GM18867 (cell line): ENCODE results near the gene FMNL3.
A peak's percentile ranks its signal among the peaks of the same experiment; 100 is the strongest.
"Not testable (repeated sequence)": the region's sequence is repeated elsewhere in the genome, so short reads cannot be mapped to it uniquely, and the experiment has no call there.

Experiments
- ATAC-seq: cut with Tn5 transposase; IDR thresholded peaks from one replicate; pipeline ENCODE4 v1.9.1; 2021; ENCODE audit warnings: mild to moderate bottlenecking, moderate library complexity; ENCODE audit not compliant: unreplicated experiment

FMNL3 gene

DNA sequence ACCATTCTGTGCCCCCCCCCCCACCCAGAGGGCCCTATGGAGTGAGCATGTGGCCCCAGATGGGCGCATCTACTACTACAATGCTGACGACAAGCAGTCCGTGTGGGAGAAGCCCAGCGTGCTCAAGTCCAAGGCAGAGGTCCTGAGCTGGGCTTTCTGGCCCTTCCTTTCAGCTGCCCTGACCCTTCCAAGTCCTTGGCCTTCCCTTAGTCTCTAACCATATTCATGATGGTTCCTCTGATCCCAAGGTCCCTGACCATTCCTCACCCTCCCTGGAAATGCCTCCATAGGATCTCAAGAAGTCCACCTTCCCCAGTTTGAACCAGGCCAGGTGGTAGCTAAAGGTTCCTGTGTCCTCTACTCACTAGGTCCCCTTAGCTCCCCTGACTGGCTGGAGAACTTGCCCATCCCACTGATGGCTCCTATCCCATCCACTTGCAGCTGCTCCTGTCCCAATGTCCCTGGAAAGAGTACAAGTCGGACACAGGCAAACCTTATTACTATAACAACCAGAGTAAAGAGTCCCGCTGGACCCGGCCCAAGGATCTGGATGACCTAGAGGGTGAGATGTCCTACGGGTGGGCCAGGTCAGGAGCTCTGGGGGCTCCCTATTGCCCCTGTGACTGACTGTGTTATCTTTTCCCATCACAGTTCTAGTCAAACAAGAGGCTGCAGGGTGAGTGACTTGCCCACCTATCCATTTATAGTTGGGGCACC lies 74.1 kb downstream of the FMNL3 start:
- no peak for ATAC-seq

GRCh38 chr12:49632401-49632800 lies 74.8 kb downstream of the FMNL3 start:
- no peak for ATAC-seq

DNA sequence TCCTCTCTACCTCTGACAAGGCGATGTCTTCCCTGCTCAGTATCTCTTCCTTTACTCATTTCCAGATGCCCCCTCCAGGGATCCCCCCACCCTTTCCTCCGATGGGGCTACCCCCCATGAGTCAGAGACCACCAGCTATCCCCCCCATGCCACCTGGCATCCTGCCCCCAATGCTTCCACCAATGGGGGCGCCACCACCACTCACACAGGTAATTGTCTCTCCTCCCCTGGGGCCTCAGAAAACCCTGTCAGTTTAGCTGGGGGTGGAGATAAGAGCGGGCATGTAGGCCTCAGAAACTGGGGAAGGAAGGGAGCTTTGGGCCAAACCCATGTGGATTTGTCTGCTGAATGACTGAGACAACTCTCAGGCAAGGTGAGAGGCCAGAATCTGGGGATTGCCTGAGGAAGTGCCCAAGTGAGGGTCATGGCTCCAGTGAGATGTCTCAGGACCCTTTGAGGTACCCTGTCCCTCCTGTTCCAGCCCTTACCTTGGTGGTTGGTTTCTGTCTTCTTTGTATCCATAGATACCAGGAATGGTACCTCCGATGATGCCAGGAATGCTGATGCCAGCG lies 75.8 kb downstream of the FMNL3 start:
- ATAC-seq, result no peak

DNA sequence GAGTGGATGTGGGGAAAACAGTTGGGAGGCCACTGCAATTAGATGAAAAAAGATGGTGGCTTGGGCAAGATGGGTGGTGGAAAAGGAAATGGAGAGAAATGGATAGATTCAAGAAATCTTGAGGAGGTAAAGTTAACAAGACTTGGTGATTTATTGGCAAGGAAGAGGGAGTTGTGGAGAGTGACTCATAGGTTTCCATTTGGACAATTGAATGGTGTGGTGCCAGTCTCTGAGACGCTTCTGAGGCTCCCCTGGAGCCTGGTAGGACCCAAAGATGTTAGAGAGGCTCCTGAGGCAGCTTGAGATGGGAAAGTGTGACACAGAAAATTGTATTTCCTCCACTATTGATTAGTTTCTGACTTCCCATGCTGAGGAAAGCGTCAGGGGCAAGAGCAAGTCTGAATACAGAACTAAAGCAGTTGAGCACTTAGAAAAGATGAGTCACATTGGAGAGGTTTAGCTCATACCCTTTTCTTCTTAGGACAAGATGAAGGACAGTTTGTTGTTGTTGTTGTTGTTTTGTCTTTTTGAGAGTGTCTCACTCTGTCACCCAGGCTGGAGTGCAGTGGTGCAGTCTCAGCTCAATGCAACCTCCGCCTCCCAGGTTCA lies 79.3 kb downstream of the FMNL3 start:
- ATAC-seq, result no peak

GRCh38 chr12:49626836-49627235 lies 80.4 kb downstream of the FMNL3 start:
- no peak for ATAC-seq

DNA sequence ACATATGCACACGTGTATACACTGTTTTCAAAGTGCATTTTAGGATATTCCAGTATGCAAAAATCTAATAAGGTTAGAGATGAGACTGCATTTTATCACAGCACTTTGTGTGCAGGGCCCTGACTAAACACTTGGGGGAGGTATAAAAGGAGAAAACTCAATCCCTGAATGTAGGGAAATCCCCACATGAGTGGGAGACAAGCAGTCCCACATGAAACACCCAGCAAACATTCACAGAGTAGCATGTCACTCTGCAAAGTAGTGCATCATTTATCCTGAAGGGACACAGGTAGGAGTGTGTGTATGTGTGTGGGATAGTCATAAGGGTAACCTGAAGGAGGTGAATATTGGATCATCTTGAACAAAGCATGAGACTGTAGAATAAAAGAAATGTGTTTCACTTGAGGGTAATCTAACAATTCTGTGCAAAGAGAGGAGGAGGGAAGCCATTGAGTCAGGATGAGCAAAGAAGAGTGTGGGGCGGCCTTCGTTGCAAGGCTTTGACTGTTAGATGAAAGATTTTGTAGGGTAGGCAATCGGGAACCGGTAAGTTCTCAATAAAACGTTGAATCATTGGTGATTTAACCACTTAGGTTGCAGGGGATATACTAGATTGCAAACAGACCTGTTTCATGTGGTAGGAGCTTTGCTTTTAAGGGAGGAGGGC lies 80.9 kb downstream of the FMNL3 start:
- no peak for ATAC-seq

GRCh38 chr12:49624921-49625577 lies 82.2 kb downstream of the FMNL3 start:
- no peak for ATAC-seq

DNA sequence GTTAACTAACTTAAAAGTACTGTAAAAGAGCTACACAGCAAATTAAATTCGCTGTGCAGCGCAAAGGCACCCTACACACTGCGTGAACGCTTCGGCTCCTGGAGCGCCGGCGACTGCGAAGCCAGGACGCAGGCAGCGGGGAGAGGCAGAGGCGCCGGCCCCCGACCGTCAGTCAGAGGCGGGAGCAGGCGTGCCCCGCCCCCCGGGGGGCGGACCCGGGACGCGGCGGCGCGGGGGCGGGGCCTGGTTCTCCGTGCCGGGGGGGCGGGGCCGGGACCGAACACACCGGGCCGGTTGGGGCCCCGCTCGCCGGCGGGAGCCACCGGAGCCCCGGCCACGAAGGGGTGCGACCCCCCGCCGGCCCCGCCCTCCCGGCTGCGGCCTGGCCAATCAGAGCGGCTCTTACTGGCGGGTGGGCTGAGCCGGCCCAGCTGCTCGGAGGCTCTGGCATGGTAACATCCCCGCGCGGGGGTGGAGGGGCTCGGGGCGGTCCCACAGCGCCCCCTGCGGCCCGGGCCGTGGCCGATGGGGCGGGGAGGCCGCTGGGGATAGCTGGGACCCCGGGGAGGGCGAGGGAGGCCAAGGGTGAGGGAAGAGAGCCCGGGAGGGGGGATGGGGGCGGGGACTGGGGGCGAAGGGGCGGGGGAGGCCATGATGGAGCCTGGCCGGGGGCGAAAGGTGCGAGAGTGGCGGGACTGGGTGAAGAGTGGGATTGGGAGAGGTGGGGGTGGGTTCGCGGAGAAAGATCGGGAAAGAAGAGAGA lies 83.9 kb downstream of the FMNL3 start, which contains the start of gene PRPF40B:
Gene PRPF40B (plus strand): TSS at position 420 of the 763 bp plus-strand sequence. CDS start 30 bp downstream, at position 450.
- ATAC-seq, result peak; percentile 70

DNA sequence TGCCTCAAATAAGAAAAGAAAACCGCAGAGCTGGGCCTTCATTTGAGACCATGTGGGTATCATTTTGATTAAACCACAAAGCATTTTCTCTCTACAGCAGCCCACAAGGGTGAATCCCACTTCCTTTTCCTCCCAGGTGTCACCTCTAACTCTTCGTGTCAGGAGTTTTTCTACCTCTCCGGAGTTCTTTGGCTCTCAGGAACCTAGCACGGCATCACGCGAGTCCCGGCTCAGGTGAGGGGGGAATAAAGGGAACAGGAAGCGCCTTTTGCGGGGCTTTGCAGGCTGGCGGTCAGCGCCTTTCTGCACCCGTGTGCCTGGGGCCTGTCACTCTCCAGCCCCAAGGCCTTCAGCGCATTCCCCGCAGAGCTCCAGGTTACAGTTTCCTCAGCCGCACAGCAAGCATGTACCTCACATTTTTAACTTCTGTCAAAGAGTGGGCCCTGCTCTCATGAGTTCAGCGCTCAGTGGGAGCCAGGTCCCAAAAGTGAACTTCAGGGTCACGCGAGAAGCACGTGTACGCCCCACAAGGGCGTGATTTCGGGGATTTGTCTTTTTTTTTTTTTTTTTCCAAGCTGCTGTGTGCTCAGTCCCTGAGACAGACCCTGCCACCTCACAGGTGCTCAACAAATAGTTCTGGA lies 84.6 kb downstream of the FMNL3 start:
- ATAC-seq, result peak; percentile 32

DNA sequence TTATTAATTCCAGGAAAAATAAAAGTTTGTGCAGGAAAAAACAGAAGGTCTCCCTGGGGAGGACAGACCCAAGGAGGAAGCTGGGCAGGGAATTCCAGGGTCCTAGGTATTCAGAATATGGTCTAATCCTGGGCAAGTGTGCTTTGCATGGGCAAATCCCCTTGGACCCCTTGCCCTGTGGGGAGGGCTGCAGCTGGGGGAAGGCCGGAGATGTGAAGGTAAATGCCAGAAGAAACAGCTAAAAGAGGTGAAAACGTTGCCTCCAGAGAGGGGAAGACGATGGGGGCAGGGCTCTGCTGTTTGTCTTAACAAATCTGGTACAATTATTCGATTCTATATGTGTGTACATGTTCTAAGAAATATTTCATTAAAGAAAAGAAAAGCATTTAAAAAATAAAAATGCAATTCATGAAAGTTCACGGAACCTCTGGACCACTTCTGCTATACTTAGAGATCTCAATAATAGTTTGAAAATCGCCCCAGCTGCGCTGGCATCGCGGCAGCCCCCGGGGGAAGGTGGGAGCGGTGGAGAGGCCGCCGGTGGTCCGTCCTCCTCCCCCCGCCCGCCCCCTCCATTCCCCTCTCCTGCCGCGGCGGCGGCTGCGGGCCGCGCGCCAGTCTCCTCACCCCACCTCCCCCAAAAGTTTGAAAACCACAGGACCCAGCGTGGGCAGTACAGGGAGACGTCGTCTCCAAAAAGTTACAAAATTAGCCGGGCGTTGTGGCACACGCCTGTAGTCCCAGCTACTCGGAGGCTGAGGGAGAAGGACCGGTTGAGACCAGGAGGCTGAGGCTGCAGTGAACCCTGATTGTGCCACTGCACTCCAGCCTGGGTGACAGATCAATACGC lies 85.3 kb downstream of the FMNL3 start:
- no peak for ATAC-seq

DNA sequence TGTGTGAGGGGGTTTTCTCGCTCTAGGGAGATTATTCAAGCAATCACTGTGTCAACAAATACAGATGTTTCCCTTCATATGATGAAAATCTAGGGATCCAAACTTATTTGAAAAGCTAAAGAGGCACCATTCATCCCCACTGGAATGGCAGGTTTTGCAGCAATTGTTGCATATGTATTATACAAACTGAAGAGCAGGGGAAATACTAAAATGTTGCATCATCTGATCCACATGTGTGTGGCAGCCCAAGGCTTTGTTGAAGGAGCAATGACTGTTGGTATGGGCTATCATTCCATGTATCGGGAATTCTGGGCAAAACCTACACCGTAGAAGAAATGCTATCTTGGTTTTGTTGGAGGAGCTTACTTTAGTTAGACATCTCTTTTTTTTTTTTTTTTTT lies 87.9 kb downstream of the FMNL3 start:
- ATAC-seq, result no peak

- ATAC-seq, result no peak
Observed at GRCh38 chr12:49618576-49618975, 88.6 kb downstream of the FMNL3 start.

- ATAC-seq, result no peak
Observed at GRCh38 chr12:49616533-49617219, 90.5 kb downstream of the FMNL3 start.

GRCh38 chr12:49615725-49616124 lies 91.5 kb downstream of the FMNL3 start:
- ATAC-seq, result no peak

- no peak for ATAC-seq
Observed at GRCh38 chr12:49612210-49612609, 95.0 kb downstream of the FMNL3 start.

DNA sequence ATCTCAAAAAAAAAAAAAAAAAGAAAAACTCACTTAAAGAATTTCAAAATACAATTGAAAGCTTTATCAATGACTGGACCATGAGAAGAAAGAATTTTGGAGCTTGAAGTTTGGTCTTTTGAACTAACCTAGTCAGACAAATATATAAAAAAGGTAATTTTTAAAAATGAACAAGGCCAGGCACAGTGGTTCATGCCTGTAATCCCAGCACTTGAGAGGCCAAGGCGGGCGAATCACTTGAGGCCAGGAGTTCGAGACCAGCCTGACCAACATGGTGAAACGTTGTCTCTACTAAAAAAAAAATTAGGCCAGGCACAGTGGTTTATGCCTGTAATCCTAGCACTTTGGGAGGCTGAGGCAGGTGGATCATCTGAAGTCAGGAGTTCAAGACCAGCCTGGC lies 96.4 kb downstream of the FMNL3 start:
- ATAC-seq, result not testable (repeated sequence)

DNA sequence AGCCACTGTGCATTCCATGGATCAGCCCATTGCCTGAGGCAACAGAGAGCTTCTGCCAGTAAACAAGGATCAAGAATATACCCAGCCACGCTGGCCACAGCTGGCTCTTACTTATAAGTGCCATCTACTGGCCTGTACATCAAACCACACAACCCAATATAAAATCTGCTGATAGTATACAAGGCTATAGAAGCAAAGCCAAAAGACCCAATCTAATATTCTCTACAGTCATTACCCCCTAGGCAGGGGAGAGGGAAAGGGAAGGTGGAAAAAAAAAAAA lies 97.4 kb downstream of the FMNL3 start:
- no peak for ATAC-seq

DNA sequence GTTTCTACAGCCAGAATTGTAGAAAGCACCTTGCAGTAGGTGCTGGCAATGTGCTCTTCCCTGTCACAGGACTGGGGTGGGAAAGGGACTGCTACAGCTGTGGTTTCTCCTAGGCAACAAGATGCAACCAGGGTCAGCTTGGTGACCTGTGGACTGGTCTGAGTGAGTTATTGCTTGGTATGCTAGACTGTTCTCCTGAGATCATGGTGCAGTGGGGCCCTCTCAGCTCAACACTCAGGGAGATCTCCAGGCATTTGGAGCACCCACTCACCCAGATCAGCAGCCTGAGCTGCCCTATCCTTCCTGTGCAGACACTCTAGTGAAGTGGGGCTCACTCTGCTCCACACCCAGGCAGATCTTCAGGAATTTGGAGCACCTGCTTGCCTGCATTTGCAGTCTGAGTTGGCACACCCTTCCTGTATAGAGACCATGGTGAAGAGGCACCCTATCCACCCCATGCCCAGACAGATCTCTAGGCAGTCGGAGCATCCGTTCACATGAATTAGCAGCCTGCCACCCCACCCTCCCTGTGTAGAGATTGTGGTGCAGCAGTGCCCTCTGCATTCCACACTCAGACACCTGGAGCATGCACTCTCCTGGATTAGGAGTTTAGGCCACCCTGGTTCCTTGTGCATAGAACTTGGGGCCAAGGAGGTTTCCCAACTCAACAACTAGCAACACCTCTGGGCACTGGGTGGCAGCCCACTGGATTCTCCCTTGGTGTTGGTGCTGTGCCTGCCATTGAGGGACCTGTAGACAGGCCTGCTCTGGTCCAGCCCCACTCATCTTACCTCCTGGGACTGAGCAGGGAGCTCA lies 97.9 kb downstream of the FMNL3 start:
- ATAC-seq, result no peak
